NB4 (cell line): ENCODE results near the gene RAF1.
"Not testable (repeated sequence)": the region's sequence is repeated elsewhere in the genome, so short reads cannot be mapped to it uniquely, and the experiment has no call there.

Experiments used
- DNase-seq: peaks from one replicate; pipeline ENCODE4 v3.0.0; 2010; ENCODE audit warnings: low read depth
- H3K4me3 ChIP-seq: one replicate; pipeline ENCODE4 v1.5.1; 2011; ENCODE audit warnings: mild to moderate bottlenecking, low read depth, low read length, moderate library complexity
- MYC ChIP-seq: IDR thresholded peaks from 2 replicates; pipeline ENCODE4 v1.6.1; 2011; ENCODE audit warnings: low read depth, low read length
- POLR2A ChIP-seq: IDR thresholded peaks from 2 replicates; pipeline ENCODE4 v1.6.1; 2011; ENCODE audit warnings: mild to moderate bottlenecking; ENCODE audit not compliant: insufficient read length; ENCODE audit errors: extremely low read depth
- TF ChIP-seq, protein P1 (sequence below): IDR thresholded peaks from one replicate; pipeline ENCODE4 v1.5.1; 2012; ENCODE audit warnings: low read depth, low read length
- TF ChIP-seq, protein P2 (sequence below): IDR thresholded peaks from 2 replicates; pipeline ENCODE4 v1.6.1; 2011; ENCODE audit warnings: low read depth, low read length

RAF1 gene

DNA sequence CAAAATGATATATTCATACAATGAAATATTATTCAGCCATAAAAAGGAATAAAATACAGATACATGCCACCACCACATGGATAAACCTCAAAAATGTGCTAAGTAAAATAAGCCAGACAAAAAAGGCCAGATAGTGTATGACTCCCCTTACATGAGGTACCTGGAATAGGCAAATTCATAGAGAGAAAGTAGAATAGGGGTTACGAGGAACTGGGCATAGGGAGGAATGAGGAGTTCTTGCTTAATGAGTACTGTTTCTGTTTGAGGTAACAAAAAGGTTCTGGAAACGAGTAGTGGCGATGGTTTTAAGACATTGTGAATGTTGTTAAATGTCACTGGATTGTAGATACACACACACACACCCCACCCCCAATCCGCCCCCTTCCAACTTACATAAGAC is 8.2 kb downstream of the RAF1 start:
- no peak for DNase-seq
- TF ChIP-seq POLR2A: no peak
- TF ChIP-seq, protein P1, sequence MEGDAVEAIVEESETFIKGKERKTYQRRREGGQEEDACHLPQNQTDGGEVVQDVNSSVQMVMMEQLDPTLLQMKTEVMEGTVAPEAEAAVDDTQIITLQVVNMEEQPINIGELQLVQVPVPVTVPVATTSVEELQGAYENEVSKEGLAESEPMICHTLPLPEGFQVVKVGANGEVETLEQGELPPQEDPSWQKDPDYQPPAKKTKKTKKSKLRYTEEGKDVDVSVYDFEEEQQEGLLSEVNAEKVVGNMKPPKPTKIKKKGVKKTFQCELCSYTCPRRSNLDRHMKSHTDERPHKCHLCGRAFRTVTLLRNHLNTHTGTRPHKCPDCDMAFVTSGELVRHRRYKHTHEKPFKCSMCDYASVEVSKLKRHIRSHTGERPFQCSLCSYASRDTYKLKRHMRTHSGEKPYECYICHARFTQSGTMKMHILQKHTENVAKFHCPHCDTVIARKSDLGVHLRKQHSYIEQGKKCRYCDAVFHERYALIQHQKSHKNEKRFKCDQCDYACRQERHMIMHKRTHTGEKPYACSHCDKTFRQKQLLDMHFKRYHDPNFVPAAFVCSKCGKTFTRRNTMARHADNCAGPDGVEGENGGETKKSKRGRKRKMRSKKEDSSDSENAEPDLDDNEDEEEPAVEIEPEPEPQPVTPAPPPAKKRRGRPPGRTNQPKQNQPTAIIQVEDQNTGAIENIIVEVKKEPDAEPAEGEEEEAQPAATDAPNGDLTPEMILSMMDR: no peak
- TF ChIP-seq, protein P2, sequence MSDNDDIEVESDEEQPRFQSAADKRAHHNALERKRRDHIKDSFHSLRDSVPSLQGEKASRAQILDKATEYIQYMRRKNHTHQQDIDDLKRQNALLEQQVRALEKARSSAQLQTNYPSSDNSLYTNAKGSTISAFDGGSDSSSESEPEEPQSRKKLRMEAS: no peak
- TF ChIP-seq MYC: no peak
- H3K4me3 ChIP-seq: no peak overlapping the region

DNA sequence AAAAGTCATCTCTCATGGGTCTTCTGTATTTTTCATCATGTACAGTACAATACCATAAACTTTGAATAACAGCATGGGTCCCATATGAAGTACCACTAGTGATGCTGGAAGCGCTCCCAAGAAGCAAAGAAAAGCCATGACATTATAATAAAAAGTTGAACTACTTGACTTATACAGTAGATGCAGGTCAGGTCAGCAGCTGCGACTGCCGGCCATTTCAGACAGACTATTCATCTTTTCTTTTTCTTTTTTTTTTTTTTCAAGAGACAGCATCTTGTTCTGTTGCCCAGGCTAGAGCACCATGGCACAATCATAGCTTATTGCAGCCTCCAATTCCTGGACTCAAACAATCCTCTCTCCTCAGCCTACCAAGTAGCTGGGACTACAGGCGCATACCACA is 10.2 kb downstream of the RAF1 start:
- no peak for TF ChIP-seq POLR2A
- no peak for TF ChIP-seq MYC
- TF ChIP-seq, protein P2: no peak
- TF ChIP-seq, protein P1: no peak
- no peak for DNase-seq
- H3K4me3 ChIP-seq: no peak overlapping the region

DNA sequence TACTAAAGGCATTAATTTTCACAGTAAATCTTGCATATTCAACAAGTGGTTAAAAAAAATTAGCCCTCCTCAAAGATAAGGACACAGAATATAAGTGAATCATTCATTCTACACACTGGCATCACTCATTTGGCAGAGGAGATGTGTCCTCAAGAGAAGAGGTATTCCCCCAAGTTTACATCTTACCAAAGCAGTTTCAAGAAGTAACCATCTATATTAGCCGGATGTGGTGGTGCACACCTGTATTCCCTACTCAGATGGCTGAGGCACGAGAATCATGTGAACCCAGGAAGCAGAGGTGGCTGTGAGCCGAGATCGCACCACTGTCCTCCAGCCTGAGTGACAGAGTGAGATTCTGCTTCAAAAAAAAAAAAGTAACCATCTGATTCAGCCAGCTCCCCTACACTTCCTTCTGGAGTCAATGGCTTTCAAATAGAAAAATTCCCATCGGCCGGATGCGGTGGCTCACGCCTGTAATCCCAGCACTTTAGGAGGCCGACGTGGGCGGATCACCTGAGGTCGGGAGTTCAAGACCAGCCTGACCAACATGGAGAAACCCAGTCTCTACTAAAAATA is 15.4 kb downstream of the RAF1 start:
- H3K4me3 ChIP-seq: no peak overlapping the region
- TF ChIP-seq, protein P2: no peak
- TF ChIP-seq POLR2A (no peak), MYC (no peak)
- TF ChIP-seq, protein P1: no peak
- no peak for DNase-seq

DNA sequence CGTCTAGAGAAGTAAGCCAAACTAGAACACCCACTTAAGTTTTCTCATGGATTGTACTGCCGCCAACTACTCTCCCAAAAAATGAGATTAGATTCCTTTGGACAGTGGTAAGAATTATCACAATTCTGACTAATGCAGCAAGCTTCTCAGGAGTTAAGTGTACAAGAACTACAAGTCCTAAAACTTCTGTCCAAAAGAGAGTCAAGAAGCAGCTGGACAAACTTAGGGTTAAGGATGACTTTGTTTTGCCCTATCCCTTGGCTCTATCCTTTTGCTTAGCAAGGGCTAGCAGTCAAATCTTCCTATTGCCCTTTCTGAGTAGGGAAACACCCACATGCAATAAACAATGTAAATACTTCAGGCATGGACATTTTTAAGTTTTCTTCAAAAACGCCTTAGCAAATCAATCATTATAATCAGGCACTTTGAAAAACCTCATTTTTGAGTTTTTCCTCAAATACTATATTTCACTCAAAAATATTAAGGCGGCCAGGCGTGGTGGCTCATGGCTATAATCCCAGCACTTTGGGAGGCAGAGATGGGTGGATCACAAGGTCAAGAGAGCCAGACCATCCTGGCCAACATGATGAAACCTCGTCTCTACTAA is 19.5 kb downstream of the RAF1 start:
- DNase-seq: no peak
- TF ChIP-seq, protein P2: no peak
- TF ChIP-seq, protein P1: no peak
- no peak for TF ChIP-seq MYC
- no peak for TF ChIP-seq POLR2A
- no peak overlapping the region for H3K4me3 ChIP-seq

DNA sequence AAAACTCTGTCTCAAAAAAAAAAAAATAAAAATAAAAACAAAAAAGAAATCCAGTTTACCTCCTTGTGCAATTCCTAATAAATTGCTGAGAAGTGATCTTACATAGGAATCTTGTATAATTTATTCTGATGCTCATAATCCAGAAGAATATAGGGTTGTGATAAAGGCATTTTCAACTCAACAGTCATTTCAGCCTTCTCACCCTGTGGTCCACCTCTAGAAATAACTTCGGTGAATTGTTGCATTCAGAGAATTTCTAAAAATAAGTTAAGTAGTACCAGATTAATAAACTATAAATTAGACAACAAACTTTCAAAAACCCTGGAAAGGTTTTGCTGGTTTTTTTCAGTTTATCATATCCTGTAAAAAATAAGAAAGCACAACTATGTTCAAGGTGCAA is 20.2 kb downstream of the RAF1 start:
- DNase-seq: no peak
- TF ChIP-seq, protein P1: no peak
- no peak for TF ChIP-seq POLR2A
- no peak for TF ChIP-seq MYC
- TF ChIP-seq, protein P2: no peak
- no peak overlapping the region for H3K4me3 ChIP-seq

DNA sequence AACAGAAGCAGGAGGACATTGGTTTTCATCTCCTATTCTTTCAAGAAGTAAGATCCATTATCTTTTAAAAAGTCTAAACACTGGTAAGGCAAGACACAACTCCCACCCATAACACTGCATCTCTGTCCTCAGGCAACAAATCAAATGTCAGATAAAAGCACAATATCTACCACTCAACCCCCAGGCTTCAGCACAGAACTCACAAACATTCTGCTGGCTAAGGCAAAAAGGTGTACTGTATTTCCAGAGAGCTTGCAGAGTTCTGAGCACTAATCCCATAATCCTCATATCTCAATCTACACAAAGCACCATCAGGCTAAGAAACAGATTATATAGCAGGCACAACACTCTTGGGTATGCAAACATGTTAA is 20.9 kb downstream of the RAF1 start:
- TF ChIP-seq, protein P1: no peak
- no peak for TF ChIP-seq POLR2A
- TF ChIP-seq, protein P2: no peak
- no peak for TF ChIP-seq MYC
- DNase-seq: no peak

DNA sequence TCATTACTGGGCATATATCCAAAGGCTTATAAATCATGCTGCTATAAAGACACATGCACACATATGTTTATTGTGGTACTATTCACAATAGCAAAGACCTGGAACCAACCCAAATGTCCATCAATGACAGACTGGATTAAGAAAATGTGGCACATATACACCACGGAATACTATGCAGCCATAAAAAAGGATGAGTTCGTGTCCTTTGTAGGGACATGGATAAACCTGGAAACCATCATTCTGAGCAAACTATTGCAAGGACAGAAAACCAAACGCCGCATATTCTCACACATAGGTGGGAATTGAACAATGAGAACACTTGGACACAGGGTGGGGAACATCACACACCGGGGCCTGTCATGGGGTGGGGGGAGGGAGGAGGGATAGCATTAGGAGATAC is 23.1 kb downstream of the RAF1 start:
- not testable (repeated sequence) for DNase-seq, H3K4me3 ChIP-seq

More for the DNA sequence above, 20.9 kb downstream of the RAF1 start:
- H3K4me3 ChIP-seq: no peak overlapping the region
